Parathyroid adenoma (tissue), 2 donors: ENCODE measurements around the gene TIMP3.

Experiments used
- H2AFZ ChIP-seq: fragments of 300-600 bp; sonication (generic); one replicate; pipeline ENCODE4 v1.7.0; 2017; ENCODE audit warnings: antibody characterized with exemption, mild to moderate bottlenecking
- H3K27ac ChIP-seq: fragments of 300-600 bp; sonication (generic); one replicate; pipeline ENCODE4 v1.7.0; 2017
- H3K27me3 ChIP-seq: fragments of 300-600 bp; sonication (generic); one replicate; pipeline ENCODE4 v1.7.0; 2017; ENCODE audit warnings: low read length; ENCODE audit not compliant: control insufficient read depth, insufficient read depth
- H3K36me3 ChIP-seq: fragments of 300-600 bp; sonication (generic); one replicate; pipeline ENCODE4 v1.7.0; 2017; ENCODE audit warnings: low read length; ENCODE audit not compliant: control insufficient read depth, insufficient read depth
- H3K4me1 ChIP-seq: fragments of 300-600 bp; sonication (generic); one replicate; pipeline ENCODE4 v1.7.0; 2017; ENCODE audit warnings: control low read depth
- H3K4me2 ChIP-seq: fragments of 300-600 bp; sonication (generic); one replicate; pipeline ENCODE4 v1.7.0; 2017; ENCODE audit warnings: low read length
- H3K4me3 ChIP-seq: fragments of 300-600 bp; sonication (generic); one replicate; pipeline ENCODE4 v1.7.0; 2017; ENCODE audit warnings: low read depth, low read length
- H3K79me2 ChIP-seq: fragments of 300-600 bp; sonication (generic); one replicate; pipeline ENCODE4 v1.7.0; 2017; ENCODE audit warnings: control low read depth
- H3K9ac ChIP-seq: fragments of 300-600 bp; sonication (generic); one replicate; pipeline ENCODE4 v1.7.0; 2017; ENCODE audit warnings: mild to moderate bottlenecking
- H3K9me3 ChIP-seq: fragments of 300-600 bp; sonication (generic); one replicate; pipeline ENCODE4 v1.7.0; 2017; ENCODE audit warnings: low read length; ENCODE audit not compliant: control insufficient read depth
- TF ChIP-seq, protein P1 (sequence below): fragments of 300-600 bp; sonication (generic); IDR thresholded peaks from one replicate; pipeline ENCODE4 v1.7.0; 2017; ENCODE audit warnings: antibody characterized with exemption, mild to moderate bottlenecking
- donor health status: primary hyperparathyroidism.

TIMP3 gene

DNA sequence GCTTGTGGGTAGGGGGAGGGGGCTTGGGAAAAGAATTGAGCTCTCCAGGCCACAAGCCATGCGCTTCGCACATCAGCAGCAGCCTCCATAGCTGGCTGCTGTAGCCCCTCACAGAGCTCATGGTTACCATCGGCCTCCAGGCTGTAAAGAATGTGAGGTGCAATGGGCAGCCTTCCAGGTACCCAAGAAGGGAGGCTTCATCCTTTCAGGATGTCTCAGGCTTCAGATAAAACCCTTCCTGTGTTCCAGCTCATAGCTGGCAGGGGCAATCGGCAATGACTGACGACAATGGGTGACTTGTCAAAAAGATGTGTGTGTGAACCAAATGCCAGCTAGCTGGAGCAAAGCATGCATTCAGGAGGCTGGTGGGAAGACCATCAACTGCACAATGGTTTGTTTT, 102.0 kb downstream of the TIMP3 start:
- TF ChIP-seq, protein P1, sequence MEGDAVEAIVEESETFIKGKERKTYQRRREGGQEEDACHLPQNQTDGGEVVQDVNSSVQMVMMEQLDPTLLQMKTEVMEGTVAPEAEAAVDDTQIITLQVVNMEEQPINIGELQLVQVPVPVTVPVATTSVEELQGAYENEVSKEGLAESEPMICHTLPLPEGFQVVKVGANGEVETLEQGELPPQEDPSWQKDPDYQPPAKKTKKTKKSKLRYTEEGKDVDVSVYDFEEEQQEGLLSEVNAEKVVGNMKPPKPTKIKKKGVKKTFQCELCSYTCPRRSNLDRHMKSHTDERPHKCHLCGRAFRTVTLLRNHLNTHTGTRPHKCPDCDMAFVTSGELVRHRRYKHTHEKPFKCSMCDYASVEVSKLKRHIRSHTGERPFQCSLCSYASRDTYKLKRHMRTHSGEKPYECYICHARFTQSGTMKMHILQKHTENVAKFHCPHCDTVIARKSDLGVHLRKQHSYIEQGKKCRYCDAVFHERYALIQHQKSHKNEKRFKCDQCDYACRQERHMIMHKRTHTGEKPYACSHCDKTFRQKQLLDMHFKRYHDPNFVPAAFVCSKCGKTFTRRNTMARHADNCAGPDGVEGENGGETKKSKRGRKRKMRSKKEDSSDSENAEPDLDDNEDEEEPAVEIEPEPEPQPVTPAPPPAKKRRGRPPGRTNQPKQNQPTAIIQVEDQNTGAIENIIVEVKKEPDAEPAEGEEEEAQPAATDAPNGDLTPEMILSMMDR = no peak
- no peaks in the 10 kb centered on the region for H3K36me3 ChIP-seq
- H3K4me3 ChIP-seq = no peak overlapping the region
- H3K4me1 ChIP-seq = peaks cover 3% of the 10 kb centered on the region
- H3K79me2 ChIP-seq = no peaks in the 10 kb centered on the region
- H3K27ac ChIP-seq = no peak overlapping the region
- H3K4me2 ChIP-seq = no peak overlapping the region
- H3K9ac ChIP-seq = no peak overlapping the region
- H3K9me3 ChIP-seq = no peaks in the 10 kb centered on the region
- H3K27me3 ChIP-seq = no peaks in the 10 kb centered on the region
- H2AFZ ChIP-seq = no peak overlapping the region

DNA sequence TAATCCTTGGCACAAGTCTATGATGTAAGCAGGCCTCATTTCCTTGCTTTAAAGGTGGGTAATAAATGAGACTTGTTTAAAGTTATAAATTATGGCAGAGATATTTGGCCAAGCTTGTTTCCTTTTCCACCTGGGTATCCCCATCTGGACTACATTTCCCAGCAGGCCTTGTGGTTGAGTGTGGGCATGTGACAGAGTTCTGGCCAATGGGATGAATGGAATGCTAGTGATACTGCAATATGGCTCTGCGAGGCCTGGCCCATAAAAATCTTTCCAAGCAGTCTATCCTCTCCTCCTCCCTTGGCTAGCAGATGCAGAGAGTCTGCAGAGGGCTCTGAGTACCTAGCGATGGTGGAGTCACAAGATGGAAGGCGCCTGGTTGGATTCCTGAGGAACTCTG, 102.5 kb downstream of the TIMP3 start:
- H3K27ac ChIP-seq = no peak overlapping the region
- no peaks in the 10 kb centered on the region for H3K79me2 ChIP-seq
- H3K36me3 ChIP-seq = no peaks in the 10 kb centered on the region
- no peak overlapping the region for H3K9ac ChIP-seq
- no peak overlapping the region for H2AFZ ChIP-seq
- no peaks in the 10 kb centered on the region for H3K27me3 ChIP-seq
- no peaks in the 10 kb centered on the region for H3K9me3 ChIP-seq
- no peak overlapping the region for H3K4me2 ChIP-seq
- TF ChIP-seq, protein P1 = no peak
- H3K4me3 ChIP-seq = no peak overlapping the region
- H3K4me1 ChIP-seq = peaks cover 3% of the 10 kb centered on the region

DNA sequence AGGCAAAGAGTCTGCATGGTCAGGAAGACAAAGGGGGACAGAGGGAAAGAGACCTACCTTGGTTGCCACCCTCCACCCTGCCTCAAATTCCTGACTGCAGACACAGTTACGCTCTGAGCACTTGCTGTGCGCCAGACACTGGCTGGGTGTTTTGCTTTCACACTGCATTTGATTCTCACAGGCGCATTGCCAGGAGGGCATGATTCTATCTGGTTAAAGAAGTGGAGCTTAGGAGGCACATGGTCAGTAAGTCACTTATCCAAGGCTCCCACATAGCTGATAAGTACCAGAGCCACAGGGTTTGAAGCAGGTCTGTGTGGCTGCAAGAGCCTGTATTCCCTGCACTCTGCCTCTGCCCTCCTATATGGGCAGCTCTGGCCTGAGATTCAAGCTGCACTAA, 103.9 kb downstream of the TIMP3 start:
- Histone ChIP-seq H2AFZ (peak overlapping the region; percentile 58), H3K36me3 (no peaks in the 10 kb centered on the region), H3K4me1 (peaks cover 3% of the 10 kb centered on the region), H3K4me3 (no peak overlapping the region), H3K9ac (no peak overlapping the region), H3K4me2 (peak overlapping the region; percentile 34), H3K27me3 (no peaks in the 10 kb centered on the region), H3K27ac (peak overlapping the region; percentile 7), H3K9me3 (no peaks in the 10 kb centered on the region), H3K79me2 (no peaks in the 10 kb centered on the region)
- TF ChIP-seq, protein P1 = no peak

DNA sequence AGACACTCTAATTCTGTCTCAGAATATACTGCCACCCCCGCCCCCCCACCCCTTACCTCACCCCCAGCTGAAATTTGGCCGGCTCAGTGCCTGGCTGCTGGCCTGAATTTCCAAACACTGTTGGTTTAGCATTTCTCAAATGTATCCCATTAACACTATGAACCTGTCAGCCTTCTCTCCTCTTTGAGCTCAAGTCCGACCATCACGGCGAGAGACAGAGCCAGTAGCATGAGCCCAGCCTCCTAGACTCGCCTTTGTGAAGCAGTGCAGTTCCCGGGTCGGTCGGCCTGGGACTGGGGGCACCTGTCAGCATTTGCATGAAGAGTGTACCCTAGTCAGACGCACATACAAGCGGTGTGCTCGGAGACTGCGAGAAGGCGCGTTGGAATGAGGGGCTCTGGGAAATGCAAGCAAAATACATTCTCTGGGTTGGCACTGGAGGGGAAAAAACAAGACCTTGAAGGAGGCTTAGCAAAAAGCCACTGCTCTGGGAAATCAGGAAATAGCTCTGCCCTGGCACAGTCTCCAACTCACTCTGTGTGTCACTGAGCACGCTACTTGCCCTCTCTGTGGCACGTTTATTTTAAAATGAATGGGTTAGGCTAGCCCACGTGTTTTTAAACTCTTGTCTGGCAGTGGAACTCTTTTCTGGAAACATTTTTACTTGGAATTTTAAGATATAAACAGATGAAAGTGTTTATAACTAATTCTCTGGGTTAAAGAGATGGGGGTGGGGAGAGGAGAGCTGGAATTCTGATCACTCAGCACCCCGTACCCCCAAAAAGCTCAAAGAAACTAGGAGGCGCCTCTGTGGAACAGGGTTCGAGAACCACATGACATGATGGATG, 108.3 kb downstream of the TIMP3 start:
- TF ChIP-seq, protein P1 = no peak
- no peaks in the 10 kb centered on the region for H3K9me3 ChIP-seq

DNA sequence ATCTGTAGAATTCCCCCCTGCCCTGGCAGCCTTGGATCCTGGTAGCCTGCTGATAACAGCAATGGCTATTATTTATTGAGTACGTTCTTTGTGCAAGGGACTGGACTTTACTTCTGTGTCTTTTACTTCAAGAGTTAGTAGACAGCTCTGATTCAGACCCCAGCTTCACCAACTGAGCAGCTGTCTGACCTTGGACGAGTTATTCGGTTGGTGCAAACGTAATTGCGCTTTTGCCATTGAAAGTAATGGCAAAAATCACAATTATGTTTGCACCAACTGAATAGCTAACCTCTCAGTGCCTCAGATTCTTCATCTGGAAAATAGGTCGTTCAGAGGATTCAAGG, 108.9 kb downstream of the TIMP3 start:
- TF ChIP-seq, protein P1 = no peak
- Histone ChIP-seq H3K4me1 (peaks cover 3% of the 10 kb centered on the region), H3K9ac (no peak overlapping the region), H3K27me3 (no peaks in the 10 kb centered on the region), H3K27ac (no peak overlapping the region), H3K36me3 (no peaks in the 10 kb centered on the region), H2AFZ (no peak overlapping the region), H3K79me2 (no peaks in the 10 kb centered on the region), H3K9me3 (no peaks in the 10 kb centered on the region), H3K4me3 (no peak overlapping the region), H3K4me2 (no peak overlapping the region)

More for the DNA sequence above, 108.3 kb downstream of the TIMP3 start:
- H3K27ac ChIP-seq = no peak overlapping the region
- H3K4me3 ChIP-seq = no peak overlapping the region
- no peaks in the 10 kb centered on the region for H3K79me2 ChIP-seq
- H2AFZ ChIP-seq = no peak overlapping the region
- no peak overlapping the region for H3K9ac ChIP-seq
- no peak overlapping the region for H3K4me2 ChIP-seq
- H3K36me3 ChIP-seq = no peaks in the 10 kb centered on the region
- no peaks in the 10 kb centered on the region for H3K27me3 ChIP-seq
- peaks cover 3% of the 10 kb centered on the region for H3K4me1 ChIP-seq
